Immature natural killer cell (primary cell): ENCODE measurements around the gene APOL4. TPM values are rescaled to one million over a fixed set of nuclear protein-coding genes. Genes with fewer than 3 reads are reported as not detected.
A peak's percentile ranks its signal among the peaks of the same experiment; 100 is the strongest.

ENCODE experiments used
- DNase-seq, 3 donors: peaks; one replicate each; pipeline ENCODE4 v3.0.0; 2022; ENCODE audit warnings: mixed read lengths in 1 of 3
- H3K27ac Mint-ChIP-seq, 6 donors: one replicate each; pipeline ENCODE4 v1.8.0; 2020; ENCODE audit warnings: mixed read lengths in 6 of 6, mild to moderate bottlenecking in 5 of 6, inconsistent platforms in 4 of 6, moderate library complexity in 3 of 6
- H3K27me3 Mint-ChIP-seq, 3 donors: one replicate each; pipeline ENCODE4 v1.8.0; 2020 to 2021; ENCODE audit warnings: low read depth in 3 of 3, mild to moderate bottlenecking in 3 of 3, mixed read lengths in 3 of 3, moderate library complexity in 3 of 3, inconsistent platforms in 1 of 3
- H3K36me3 Mint-ChIP-seq, 3 donors: one replicate each; pipeline ENCODE4 v1.8.0; 2020; ENCODE audit warnings: mixed read lengths in 3 of 3, inconsistent platforms in 2 of 3, mild to moderate bottlenecking in 2 of 3
- H3K4me1 Mint-ChIP-seq, 2 donors: one replicate each; pipeline ENCODE4 v1.8.0; 2020; ENCODE audit warnings: inconsistent platforms in 2 of 2, mild to moderate bottlenecking in 2 of 2, mixed read lengths in 2 of 2, moderate library complexity in 1 of 2
- H3K4me3 Mint-ChIP-seq, 5 donors: one replicate each; pipeline ENCODE4 v1.8.0; 2020; ENCODE audit warnings: mild to moderate bottlenecking in 5 of 5, mixed read lengths in 5 of 5, inconsistent platforms in 3 of 5, moderate library complexity in 3 of 5
- H3K9me3 Mint-ChIP-seq, 6 donors: one replicate each; pipeline ENCODE4 v1.8.0; 2020; ENCODE audit warnings: mild to moderate bottlenecking in 6 of 6, mixed read lengths in 6 of 6, inconsistent platforms in 4 of 6, moderate library complexity in 3 of 6
- polyA plus RNA-seq, 3 donors: library from polyadenylated mRNA; unstranded; fragments of 300-500 nt; fragmentation: Illumina TruSeq; gene quantifications; one replicate each; pipeline ENCODE4 v1.2.3, GENCODE V29; 2021

Gene APOL4
- polyA plus RNA-seq, 3 donors from 2014 or later = 0.25 to 0.27 TPM; not detected in 1

DNA sequence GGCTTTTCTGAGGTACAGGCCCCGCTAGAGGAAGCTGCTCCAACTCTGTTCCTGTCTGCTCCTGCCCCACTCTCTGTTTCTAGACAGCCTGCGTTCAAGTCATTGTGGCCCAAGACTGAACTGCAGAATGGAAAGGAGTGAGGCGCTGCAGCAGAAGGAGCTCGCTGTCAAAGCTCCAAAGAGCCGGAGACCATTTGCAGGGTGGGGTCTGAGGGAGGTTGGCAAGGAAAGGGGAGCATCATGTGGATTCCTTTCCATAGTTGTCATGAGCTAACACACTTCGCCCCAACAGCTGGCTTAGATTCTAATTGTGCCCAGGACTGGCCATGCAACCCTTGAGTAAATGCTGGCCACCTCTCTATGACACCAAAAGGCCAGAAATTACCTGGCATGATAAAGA is 18.8 kb downstream of the APOL4 start:
- Mint-ChIP-seq H3K27ac (no peak overlapping the region), H3K4me1 (peaks cover 3 to 4% of the 10 kb centered on the region in 2 donors), H3K27me3 (peaks cover 0 to 4% (median 2%) of the 10 kb centered on the region in 3 donors), H3K9me3 (no peaks in the 10 kb centered on the region), H3K36me3 (no peaks in the 10 kb centered on the region), H3K4me3 (no peak overlapping the region)
- no peak for DNase-seq

DNA sequence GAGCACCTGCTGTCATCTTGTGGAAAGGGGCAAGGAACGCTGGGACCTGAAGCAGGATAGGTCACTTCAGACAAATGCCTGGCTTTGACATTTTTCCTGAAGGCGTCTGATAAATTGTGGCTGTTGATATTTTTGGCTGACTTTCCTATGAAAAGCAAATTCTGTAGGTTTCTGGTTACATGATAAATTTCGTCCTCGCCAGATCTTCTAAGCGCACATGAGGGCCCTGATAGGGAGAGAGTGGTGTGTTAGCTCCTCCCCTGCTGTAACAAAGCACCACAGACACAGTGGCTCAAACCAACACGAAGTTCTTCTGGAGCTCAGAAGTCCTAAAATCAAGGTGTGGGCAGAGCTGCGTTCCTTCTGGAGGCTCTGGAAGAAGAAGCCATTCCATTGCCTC is 19.6 kb downstream of the APOL4 start:
- DNase-seq = no peak
- Mint-ChIP-seq H3K9me3 (no peaks in the 10 kb centered on the region), H3K27me3 (peaks cover 0 to 4% (median 2%) of the 10 kb centered on the region in 3 donors), H3K4me3 (no peak overlapping the region), H3K36me3 (no peaks in the 10 kb centered on the region), H3K4me1 (peaks cover 3 to 4% of the 10 kb centered on the region in 2 donors), H3K27ac (no peak overlapping the region)

DNA sequence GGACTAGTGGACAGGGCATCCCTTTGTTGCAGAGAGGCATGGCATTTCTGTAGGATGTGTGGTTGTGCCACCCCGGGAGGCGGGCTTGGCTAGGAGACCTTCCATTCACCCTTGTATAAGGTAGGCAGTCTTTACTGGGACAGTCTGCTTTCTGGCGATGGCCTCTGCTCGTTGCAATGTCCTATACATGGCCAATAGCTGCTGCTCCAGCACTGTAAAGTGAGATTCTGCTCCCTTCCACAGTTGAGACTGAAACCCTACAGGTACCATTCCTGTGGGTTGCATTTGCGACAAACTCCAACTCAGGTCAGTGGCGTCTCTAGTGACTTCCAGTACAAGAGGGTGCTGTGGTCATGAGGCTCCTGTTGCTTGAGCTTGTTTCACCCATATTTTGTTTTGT is 20.7 kb downstream of the APOL4 start:
- no peak for DNase-seq
- no peaks in the 10 kb centered on the region for H3K9me3 Mint-ChIP-seq
- H3K27me3 Mint-ChIP-seq = peaks cover 0 to 4% (median 2%) of the 10 kb centered on the region in 3 donors
- peaks cover 3 to 4% of the 10 kb centered on the region in 2 donors for H3K4me1 Mint-ChIP-seq
- no peak overlapping the region for H3K27ac Mint-ChIP-seq
- H3K4me3 Mint-ChIP-seq = no peak overlapping the region
- H3K36me3 Mint-ChIP-seq = no peaks in the 10 kb centered on the region

DNA sequence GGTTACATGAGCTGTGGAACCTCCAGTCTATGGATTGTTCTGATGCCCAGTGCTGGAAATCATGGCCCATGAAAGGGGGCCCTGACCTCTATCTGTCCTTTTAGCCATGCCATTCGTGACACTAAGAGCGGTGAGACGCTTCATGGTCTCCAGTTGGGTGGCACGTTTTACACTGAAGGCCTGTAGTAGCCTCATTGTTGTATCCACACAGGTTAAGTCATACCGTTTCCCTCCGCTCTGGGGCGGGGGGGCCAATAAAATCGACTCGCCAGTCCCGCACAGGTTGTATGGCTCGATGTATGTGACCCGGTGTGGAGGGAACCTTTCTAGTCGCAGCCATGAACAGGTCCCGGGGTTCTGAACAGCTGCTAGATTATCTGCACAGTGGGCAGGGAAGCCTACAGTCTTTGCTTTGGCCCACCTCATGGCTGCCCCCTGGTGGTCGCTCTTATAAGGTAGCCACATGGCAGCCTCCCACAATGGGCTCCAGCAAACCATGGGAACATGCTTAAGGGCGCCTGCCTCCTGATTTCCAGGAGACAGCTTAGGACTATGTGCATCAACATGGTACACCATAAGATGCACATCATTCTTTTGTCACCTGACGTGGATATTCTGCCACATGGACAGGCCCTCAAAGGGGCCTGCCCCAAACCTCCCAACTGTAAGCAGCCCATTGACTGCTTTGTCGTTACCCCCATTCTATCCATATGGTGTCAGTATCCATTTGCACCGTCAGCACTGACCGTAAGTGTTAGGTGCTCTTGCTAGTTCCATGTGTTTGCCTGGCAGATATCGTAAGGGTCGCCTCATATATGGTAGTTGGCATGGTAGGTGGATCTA is 21.4 kb downstream of the APOL4 start:
- Mint-ChIP-seq H3K36me3 (no peaks in the 10 kb centered on the region), H3K4me3 (no peak overlapping the region), H3K27me3 (peaks cover 0 to 2% (median 2%) of the 10 kb centered on the region in 3 donors), H3K9me3 (peaks cover 0 to 2% (median 0%) of the 10 kb centered on the region in 6 donors), H3K27ac (peak overlapping the region in 1 of 6 donors; percentile 41), H3K4me1 (peaks cover 3 to 4% of the 10 kb centered on the region in 2 donors)
- peak; percentile 75 to 77 (median 75) for DNase-seq

DNA sequence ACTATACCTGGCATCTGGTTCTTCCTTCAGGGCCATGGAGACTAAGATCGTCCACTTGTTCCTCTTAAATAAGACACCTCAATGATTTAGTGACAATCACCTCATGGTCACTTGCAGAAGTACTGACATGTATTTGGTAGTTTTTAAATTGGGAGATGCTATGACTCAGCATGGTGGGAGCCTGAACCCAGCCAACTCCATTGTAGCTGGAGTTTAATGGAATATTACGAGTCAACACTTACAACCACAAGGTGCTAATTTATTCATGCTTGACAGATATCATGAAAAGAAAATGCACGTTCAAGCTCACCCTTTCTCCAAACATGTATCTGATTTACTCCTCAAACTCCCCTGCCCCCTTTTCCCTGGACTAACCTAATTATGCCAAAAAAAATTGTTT is 24.4 kb downstream of the APOL4 start:
- Mint-ChIP-seq H3K36me3 (no peaks in the 10 kb centered on the region), H3K4me3 (no peak overlapping the region), H3K27ac (no peak overlapping the region), H3K27me3 (no peaks in the 10 kb centered on the region), H3K4me1 (peaks cover 3 to 4% of the 10 kb centered on the region in 2 donors), H3K9me3 (peaks cover 0 to 2% (median 0%) of the 10 kb centered on the region in 6 donors)
- no peak for DNase-seq

DNA sequence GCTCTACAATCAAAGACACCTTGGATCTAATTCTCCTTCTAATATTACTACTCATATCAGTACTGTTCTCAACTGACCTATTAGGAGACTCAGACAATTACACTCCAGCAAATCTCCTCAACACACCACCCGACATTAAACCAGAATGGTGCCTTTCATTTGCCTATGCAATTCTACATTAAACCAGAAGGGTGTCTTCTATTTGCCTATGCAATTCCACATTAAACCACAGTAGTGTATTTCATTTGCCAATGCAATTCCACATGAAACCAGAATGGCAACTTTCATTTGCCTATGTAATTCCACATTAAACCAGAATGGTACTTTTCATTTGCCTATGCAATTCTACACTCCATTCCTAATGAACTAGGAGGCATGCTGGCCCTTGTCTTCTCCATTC is 25.7 kb downstream of the APOL4 start:
- H3K9me3 Mint-ChIP-seq = peaks cover 0 to 2% (median 0%) of the 10 kb centered on the region in 6 donors
- H3K27ac Mint-ChIP-seq = no peak overlapping the region
- peaks cover 3 to 4% of the 10 kb centered on the region in 2 donors for H3K4me1 Mint-ChIP-seq
- no peaks in the 10 kb centered on the region for H3K27me3 Mint-ChIP-seq
- H3K4me3 Mint-ChIP-seq = no peak overlapping the region
- H3K36me3 Mint-ChIP-seq = no peaks in the 10 kb centered on the region
- no peak for DNase-seq

DNA sequence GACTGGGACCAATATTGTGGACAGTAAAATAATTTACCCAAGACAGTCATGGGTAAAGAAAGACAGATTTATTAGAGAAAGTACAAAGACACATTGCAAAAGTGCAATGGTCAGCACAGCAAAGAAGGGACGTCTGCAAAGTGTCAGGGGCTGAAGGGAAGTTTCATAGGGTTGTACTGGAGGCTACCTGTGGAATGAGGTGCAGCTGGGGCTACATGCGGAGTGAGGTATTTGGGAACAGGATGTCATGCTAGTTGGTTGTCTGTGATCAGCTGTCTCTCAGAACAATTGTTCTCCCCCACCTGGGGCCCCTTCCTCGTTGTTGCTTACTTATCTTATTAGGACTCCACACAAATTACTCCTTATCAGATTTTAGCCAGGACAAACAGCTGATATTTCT is 29.7 kb downstream of the APOL4 start:
- H3K27ac Mint-ChIP-seq = no peak overlapping the region
- H3K9me3 Mint-ChIP-seq = peaks cover 0 to 2% (median 0%) of the 10 kb centered on the region in 6 donors
- peaks cover 2 to 11% of the 10 kb centered on the region in 2 donors for H3K4me1 Mint-ChIP-seq
- H3K36me3 Mint-ChIP-seq = no peaks in the 10 kb centered on the region
- DNase-seq = no peak
- no peak overlapping the region for H3K4me3 Mint-ChIP-seq
- peaks cover 0 to 3% (median 3%) of the 10 kb centered on the region in 3 donors for H3K27me3 Mint-ChIP-seq

DNA sequence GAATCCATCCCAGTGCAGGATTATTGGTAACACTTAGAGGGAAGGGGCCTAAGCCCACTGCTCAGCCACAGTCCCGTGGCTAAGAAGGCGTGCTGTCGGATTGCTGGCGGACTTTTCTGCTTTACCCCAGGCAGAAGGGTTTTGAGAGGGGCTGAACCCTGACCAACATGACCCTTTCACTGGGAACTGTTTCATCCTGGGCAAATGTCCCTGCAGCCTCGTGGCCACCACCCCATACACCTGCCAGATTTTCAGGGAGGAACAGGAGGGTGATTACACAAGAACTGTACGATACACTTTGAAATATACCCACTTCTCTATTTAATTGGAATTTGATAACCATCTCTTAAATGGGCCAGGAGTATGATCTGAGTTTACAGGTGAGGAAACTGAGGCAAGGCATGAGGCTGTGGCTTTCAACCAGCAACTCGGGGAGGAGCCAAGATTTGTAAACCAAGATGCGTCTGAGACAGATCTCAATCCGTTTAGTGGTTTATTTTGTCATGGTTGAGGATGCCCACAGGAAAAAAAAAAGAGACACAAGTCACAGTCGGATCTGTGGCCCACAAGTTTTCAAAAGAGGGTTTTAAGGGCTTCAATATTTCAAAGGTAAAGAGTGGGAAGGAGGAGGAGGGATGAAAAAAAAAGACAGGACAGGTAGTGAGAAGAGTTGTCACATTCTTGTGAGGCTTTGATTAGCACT is 34.9 kb downstream of the APOL4 start:
- H3K4me3 Mint-ChIP-seq = peak overlapping the region; percentile 4 to 34 (median 31)
- no peaks in the 10 kb centered on the region for H3K9me3 Mint-ChIP-seq
- DNase-seq = peak; percentile 61 to 77 (median 63)
- H3K36me3 Mint-ChIP-seq = no peaks in the 10 kb centered on the region
- peaks cover 2 to 8% (median 5%) of the 10 kb centered on the region in 3 donors for H3K27me3 Mint-ChIP-seq
- H3K27ac Mint-ChIP-seq = peak overlapping the region; percentile 35 to 91 (median 77)
- peaks cover 28 to 45% of the 10 kb centered on the region in 2 donors for H3K4me1 Mint-ChIP-seq

DNA sequence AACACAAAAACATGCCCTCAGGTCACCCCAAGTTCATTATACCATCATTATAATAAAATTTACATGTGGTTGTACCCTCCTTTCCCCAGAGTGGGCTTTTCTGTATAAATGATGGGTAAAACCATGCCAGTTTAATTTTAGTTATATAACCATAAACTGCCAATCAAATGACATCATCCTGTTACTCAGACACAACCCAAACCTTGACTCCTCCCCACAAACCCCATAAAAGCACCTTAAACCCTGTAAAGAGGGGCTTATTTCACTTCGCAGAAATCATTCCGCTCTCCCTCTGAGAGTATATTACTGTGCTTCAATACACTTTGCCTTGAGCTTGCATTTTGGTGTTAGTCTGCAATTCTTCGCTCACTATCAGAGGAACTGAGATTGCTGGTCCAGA is 35.5 kb downstream of the APOL4 start:
- peak overlapping the region in 2 of 6 donors; percentile 73 to 91 for H3K27ac Mint-ChIP-seq
- peak overlapping the region in 1 of 5 donors; percentile 45 for H3K4me3 Mint-ChIP-seq
- DNase-seq = no peak
- H3K27me3 Mint-ChIP-seq = peaks cover 3 to 11% (median 5%) of the 10 kb centered on the region in 3 donors
- no peaks in the 10 kb centered on the region for H3K36me3 Mint-ChIP-seq
- no peaks in the 10 kb centered on the region for H3K9me3 Mint-ChIP-seq
- H3K4me1 Mint-ChIP-seq = peaks cover 34 to 51% of the 10 kb centered on the region in 2 donors

DNA sequence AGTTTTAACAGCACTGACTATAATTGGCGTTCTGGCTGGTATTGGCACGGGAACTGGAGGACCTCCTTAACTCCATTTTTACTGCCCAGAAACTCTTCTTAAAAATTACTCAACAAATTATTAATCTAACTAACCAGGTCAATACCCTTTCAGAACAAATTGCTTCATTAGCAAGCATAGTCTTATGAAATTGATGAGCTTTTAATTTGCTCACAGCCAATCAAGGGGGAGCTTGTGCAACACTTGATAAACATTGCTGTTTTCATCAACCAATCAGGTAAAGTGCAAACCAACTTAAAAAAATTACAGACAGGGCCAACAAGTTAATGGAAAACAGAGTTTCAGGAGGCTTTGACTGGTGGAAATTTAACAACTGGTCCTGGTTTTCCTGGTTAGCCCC is 36.5 kb downstream of the APOL4 start:
- no peak for DNase-seq
- peak overlapping the region in 3 of 6 donors; percentile 8 to 77 (median 58) for H3K27ac Mint-ChIP-seq
- H3K9me3 Mint-ChIP-seq = no peaks in the 10 kb centered on the region
- H3K36me3 Mint-ChIP-seq = no peaks in the 10 kb centered on the region
- peaks cover 5 to 11% (median 7%) of the 10 kb centered on the region in 3 donors for H3K27me3 Mint-ChIP-seq
- no peak overlapping the region for H3K4me3 Mint-ChIP-seq
- peaks cover 43 to 60% of the 10 kb centered on the region in 2 donors for H3K4me1 Mint-ChIP-seq

DNA sequence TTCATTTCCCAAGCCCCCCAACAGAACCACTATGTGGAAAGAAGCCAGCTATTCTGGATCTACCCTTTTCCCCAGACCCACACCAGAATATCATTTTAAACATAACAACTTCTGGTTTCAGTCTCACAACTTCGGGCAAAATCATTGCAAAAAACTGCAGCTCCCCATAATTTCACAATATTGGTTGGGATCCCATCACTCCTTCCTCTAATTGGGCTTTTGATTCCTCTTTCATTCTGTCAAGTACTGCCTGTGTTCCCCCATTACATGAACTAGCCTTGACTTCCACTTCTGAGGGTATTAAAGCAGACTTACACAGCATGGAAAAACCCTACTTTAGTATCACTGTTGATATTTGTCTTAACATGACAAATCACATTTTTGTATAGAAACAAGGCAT is 37.0 kb downstream of the APOL4 start:
- H3K9me3 Mint-ChIP-seq = no peaks in the 10 kb centered on the region
- peak overlapping the region in 4 of 6 donors; percentile 3 to 77 (median 48) for H3K27ac Mint-ChIP-seq
- H3K4me1 Mint-ChIP-seq = peaks cover 48 to 65% of the 10 kb centered on the region in 2 donors
- H3K4me3 Mint-ChIP-seq = no peak overlapping the region
- peaks cover 7 to 11% (median 7%) of the 10 kb centered on the region in 3 donors for H3K27me3 Mint-ChIP-seq
- no peaks in the 10 kb centered on the region for H3K36me3 Mint-ChIP-seq
- DNase-seq = no peak

DNA sequence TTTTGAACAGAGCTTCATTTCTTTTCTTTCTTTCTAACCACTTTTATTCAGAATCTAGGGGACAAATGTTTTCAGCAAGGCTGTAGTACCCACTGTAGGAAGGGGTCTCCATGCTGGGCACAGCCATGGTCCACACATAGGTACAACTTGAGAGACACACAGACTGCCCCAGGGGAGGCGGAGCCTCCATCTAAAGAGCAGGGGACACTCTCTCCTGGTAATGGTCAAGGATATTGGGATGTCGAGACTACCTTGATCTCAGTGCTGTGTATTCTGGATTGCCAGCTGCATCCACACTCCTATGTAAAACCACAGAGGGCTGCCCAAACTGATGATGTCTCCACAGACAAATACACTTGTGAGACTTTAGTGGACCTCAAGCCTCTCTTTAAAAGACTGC is 38.1 kb downstream of the APOL4 start:
- Mint-ChIP-seq H3K36me3 (no peaks in the 10 kb centered on the region), H3K4me3 (peak overlapping the region in 1 of 5 donors; percentile 52), H3K27ac (peak overlapping the region; percentile 77 to 99 (median 96)), H3K4me1 (peaks cover 60 to 77% of the 10 kb centered on the region in 2 donors), H3K27me3 (peaks cover 9 to 11% (median 9%) of the 10 kb centered on the region in 3 donors), H3K9me3 (no peaks in the 10 kb centered on the region)
- DNase-seq = no peak

DNA sequence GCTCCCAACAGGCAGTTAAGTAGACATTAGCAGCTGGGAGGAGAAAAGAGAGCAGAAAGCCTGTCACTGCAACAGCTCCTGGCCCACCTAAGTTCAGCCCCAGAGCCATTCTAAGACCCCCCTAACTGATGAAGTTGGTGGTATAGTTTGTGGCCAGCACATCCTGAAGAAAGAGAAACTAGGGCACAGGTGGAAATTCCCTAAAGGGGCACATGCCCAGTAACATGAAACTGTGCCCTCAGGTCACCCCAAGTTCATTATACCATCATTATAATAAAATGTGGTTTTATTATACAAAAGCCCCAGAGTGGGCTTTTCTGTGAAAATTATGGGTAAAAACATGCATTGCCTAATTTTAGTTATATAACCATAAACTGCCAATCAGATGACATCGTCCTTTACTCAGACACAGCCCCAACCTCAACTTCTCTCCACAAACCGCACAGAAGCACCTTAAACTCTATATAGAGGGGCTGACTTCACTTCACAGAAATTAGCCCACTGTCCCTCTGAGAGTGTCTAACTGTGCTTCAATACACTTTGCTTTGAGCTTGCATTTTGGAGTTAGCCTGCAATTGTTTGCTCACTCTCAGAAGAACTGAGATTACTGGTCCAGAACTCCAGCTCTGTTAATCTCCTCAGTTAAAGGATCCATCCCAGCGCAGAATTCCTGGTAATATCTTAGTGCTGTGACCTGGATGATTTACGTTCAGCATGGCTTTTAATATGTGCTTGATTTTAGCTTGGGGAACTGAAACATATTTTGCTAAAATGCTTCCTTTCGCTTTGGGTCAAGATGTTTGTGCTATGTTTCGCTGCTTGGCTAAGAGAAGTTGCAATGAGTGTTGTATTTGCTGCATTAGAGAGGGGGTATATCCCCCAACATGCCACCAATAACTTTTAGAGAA is 39.2 kb downstream of the APOL4 start:
- H3K4me3 Mint-ChIP-seq = peak overlapping the region; percentile 93 to 99 (median 97)
- H3K27me3 Mint-ChIP-seq = peaks cover 9 to 11% (median 9%) of the 10 kb centered on the region in 3 donors
- H3K27ac Mint-ChIP-seq = peak overlapping the region; percentile 92 to 99 (median 98)
- DNase-seq = peak; percentile 65 to 76 (median 68)
- no peaks in the 10 kb centered on the region for H3K36me3 Mint-ChIP-seq
- peaks cover 71 to 81% of the 10 kb centered on the region in 2 donors for H3K4me1 Mint-ChIP-seq
- no peaks in the 10 kb centered on the region for H3K9me3 Mint-ChIP-seq
